Calu3 (cell line): ENCODE results near the gene CALM1. TPM values are rescaled to one million over a fixed set of nuclear protein-coding genes. Genes with fewer than 3 reads are reported as not detected.

Experiments
- BruUV-seq: library from RNA; stranded (reverse); fragments of 400-500 nt; replicated peaks from 2 replicates; lab custom pipeline; 2021; lab: Mats Ljungman, UMichigan
- CTCF ChIA-PET: fragments of 300-600 bp; sonication (Branson Sonifier 250); formaldehyde crosslinking; loops from one replicate; lab custom pipeline; 2022; ENCODE audit warnings: antibody characterized with exemption; lab: Charles Lee
- DNase-seq: peaks from one replicate; pipeline ENCODE4 v3.0.0; 2022
- H3K27ac Mint-ChIP-seq: one replicate; pipeline ENCODE4 v1.8.0; 2022; ENCODE audit warnings: mixed read lengths; ENCODE audit not compliant: unreplicated experiment
- H3K27me3 Mint-ChIP-seq: one replicate; pipeline ENCODE4 v1.8.0; 2022; ENCODE audit warnings: mixed read lengths; ENCODE audit not compliant: unreplicated experiment
- H3K36me3 Mint-ChIP-seq: one replicate; pipeline ENCODE4 v1.8.0; 2022; ENCODE audit warnings: mild to moderate bottlenecking, moderate library complexity, mixed read lengths; ENCODE audit not compliant: insufficient read depth, unreplicated experiment
- H3K4me1 Mint-ChIP-seq: one replicate; pipeline ENCODE4 v1.8.0; 2022; ENCODE audit warnings: mild to moderate bottlenecking, low read depth, mixed read lengths; ENCODE audit not compliant: unreplicated experiment
- H3K4me3 Mint-ChIP-seq: one replicate; pipeline ENCODE4 v1.8.0; 2022; ENCODE audit warnings: mild to moderate bottlenecking, low read depth, moderate library complexity, mixed read lengths; ENCODE audit not compliant: unreplicated experiment
- H3K9me3 Mint-ChIP-seq: one replicate; pipeline ENCODE4 v1.8.0; 2022; ENCODE audit warnings: low read depth, mixed read lengths; ENCODE audit not compliant: unreplicated experiment
- intact Hi-C: fragments of 100-400 bp; cut with micrococcal nuclease; formaldehyde crosslinking; loops from one replicate; pipeline ENCODE4 v1.10.0; 2022; ENCODE audit not compliant: unreplicated experiment
- total RNA-seq: library from RNA; stranded (reverse); gene quantifications from 2 replicates; pipeline ENCODE4 v1.2.3, GENCODE V29; 2022
- TF ChIP-seq, protein P1 (sequence below): fragments of 200-600 bp; IDR thresholded peaks from one replicate; pipeline ENCODE4 v1.8.0; 2022; ENCODE audit warnings: antibody characterized with exemption; ENCODE audit not compliant: unreplicated experiment

CALM1 gene
- total RNA-seq, 1 experiment from 2014 or later, result 242 TPM

DNA sequence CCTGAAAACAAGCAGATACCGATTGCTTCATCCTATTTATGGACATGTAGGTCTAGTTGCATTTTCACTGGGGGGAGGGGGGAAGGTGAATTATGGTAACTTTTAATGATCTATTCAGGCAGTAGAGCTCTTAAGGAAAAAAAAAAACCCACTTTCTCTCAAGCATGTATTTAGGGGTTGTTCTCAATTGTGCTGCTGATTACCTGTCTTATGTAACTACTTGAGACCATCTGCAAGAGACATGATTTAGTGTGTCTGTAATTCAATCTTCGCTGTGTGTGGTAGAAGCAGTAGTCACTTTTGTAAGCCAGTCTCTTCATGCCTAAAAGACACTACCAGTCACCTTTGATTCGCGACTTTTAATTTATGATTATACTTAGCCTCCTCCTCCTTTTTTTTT is 8.9 kb downstream of the CALM1 start:
- no peak for DNase-seq
- Mint-ChIP-seq H3K36me3 (peaks cover 49% of the 10 kb centered on the region), H3K27ac (peak overlapping the region; percentile 34), H3K4me1 (peaks cover 8% of the 10 kb centered on the region), H3K4me3 (no peak overlapping the region), H3K9me3 (no peaks in the 10 kb centered on the region), H3K27me3 (no peaks in the 10 kb centered on the region)
- intact Hi-C loops, result loop anchor here (10.0 kb wide), 1 partner anchor 49 kb away; no protein-coding TSS in a partner anchor
- BruUV-seq, result no TSS peak
- TF ChIP-seq, protein P1, sequence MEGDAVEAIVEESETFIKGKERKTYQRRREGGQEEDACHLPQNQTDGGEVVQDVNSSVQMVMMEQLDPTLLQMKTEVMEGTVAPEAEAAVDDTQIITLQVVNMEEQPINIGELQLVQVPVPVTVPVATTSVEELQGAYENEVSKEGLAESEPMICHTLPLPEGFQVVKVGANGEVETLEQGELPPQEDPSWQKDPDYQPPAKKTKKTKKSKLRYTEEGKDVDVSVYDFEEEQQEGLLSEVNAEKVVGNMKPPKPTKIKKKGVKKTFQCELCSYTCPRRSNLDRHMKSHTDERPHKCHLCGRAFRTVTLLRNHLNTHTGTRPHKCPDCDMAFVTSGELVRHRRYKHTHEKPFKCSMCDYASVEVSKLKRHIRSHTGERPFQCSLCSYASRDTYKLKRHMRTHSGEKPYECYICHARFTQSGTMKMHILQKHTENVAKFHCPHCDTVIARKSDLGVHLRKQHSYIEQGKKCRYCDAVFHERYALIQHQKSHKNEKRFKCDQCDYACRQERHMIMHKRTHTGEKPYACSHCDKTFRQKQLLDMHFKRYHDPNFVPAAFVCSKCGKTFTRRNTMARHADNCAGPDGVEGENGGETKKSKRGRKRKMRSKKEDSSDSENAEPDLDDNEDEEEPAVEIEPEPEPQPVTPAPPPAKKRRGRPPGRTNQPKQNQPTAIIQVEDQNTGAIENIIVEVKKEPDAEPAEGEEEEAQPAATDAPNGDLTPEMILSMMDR, result no peak
- CTCF ChIA-PET, result no interaction called here

DNA sequence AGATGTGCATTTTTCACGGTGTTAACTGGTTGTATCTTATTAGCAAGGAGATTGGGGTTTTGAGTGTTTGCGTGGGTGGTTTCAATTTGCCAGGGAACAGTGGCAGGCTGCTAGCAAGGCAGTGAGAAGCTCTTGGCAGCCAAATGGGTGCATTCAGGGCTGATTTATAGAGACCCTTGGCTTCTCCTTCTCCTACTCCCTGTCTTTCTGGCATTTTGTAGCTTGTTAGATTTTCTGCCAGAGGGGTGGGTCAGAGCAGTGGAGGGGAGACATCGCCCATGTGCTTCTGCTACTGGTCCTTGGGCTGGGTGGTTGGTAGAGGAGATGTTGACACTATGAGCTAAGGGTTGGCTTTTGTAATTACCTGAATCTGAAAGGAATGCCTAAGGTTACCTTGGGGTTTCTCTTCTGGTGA is 9.6 kb downstream of the CALM1 start:
- peak overlapping the region; percentile 34 for H3K27ac Mint-ChIP-seq
- CTCF ChIA-PET, result no interaction called here
- DNase-seq, result no peak
- intact Hi-C loops, result loop anchor here (10.0 kb wide), 1 partner anchor 48 kb away; no protein-coding TSS in a partner anchor
- H3K9me3 Mint-ChIP-seq, result no peaks in the 10 kb centered on the region
- no TSS peak for BruUV-seq
- H3K27me3 Mint-ChIP-seq, result no peaks in the 10 kb centered on the region
- H3K36me3 Mint-ChIP-seq, result peaks cover 43% of the 10 kb centered on the region
- peaks cover 8% of the 10 kb centered on the region for H3K4me1 Mint-ChIP-seq
- TF ChIP-seq, protein P1, result no peak
- H3K4me3 Mint-ChIP-seq, result no peak overlapping the region

DNA sequence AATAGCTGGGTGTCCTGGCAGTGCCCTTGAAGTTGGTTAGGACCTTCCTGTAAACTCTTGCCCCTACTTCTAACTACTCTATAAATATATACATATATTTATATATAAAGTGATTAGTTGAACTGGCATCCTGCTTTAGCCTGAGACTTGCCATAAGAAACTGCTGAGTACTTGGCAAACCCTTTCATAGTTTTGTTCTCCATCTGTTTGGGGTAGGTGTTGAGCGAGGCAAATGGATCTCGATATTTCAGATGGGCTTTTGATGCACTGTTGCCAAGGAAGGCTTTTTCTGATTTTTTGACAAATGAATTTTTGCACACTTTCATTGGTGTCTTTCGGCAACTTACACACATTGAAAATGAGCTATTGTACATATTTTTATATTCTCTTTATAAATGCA is 10.4 kb downstream of the CALM1 start:
- no peaks in the 10 kb centered on the region for H3K9me3 Mint-ChIP-seq
- no peak overlapping the region for H3K4me3 Mint-ChIP-seq
- no peak overlapping the region for H3K27ac Mint-ChIP-seq
- CTCF ChIA-PET, result no interaction called here
- peaks cover 8% of the 10 kb centered on the region for H3K4me1 Mint-ChIP-seq
- BruUV-seq, result no TSS peak
- peaks cover 35% of the 10 kb centered on the region for H3K36me3 Mint-ChIP-seq
- no peaks in the 10 kb centered on the region for H3K27me3 Mint-ChIP-seq
- intact Hi-C loops, result loop anchor here (10.0 kb wide), 1 partner anchor 48 kb away; no protein-coding TSS in a partner anchor
- no peak for DNase-seq
- TF ChIP-seq, protein P1, result no peak

DNA sequence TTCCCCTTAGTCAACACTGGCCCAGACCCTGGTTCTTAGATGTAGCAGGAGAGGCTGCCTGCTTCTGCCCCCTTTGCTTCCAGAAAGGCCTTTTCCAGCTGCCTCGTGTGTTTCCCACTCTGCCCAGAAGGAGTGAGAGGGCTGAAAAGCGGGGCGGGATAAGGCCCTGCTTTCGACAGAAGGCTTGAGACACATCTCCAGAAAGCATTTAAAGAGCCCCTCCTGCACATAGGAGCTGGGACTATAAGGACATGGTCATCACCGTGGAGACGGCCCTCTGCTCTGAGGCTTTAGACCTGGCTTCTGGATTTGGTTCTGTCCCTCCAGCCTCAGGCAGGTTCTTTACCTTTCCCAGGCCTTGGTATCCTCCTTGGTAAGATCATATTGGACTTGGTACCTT is 11.9 kb downstream of the CALM1 start:
- H3K36me3 Mint-ChIP-seq, result peaks cover 25% of the 10 kb centered on the region
- no peak for DNase-seq
- CTCF ChIA-PET, result interaction anchor here (0.6 to 1.6 kb wide), 5 partner anchors 8 to 309 kb away, joined by 3 to 6 read pairs (median 5); no protein-coding TSS in a partner anchor
- H3K4me3 Mint-ChIP-seq, result no peak overlapping the region
- no peaks in the 10 kb centered on the region for H3K9me3 Mint-ChIP-seq
- BruUV-seq, result no TSS peak
- TF ChIP-seq, protein P1, result no peak
- intact Hi-C loops, result loop anchor here (10.0 kb wide), 1 partner anchor 46 kb away; no protein-coding TSS in a partner anchor
- no peaks in the 10 kb centered on the region for H3K27me3 Mint-ChIP-seq
- H3K4me1 Mint-ChIP-seq, result peaks cover 8% of the 10 kb centered on the region
- peak overlapping the region; percentile 72 for H3K27ac Mint-ChIP-seq
